NCI-H2081 (cell line): ENCODE data around the gene MIEN1.
"Not testable (repeated sequence)": the region's sequence is repeated elsewhere in the genome, so short reads cannot be mapped to it uniquely, and the experiment has no call there.

ENCODE experiments used
- DNase-seq, 2 experiments: peaks; one replicate each; lab custom pipeline; 2025; lab: John Stamatoyannopoulos, UW

Gene MIEN1

GRCh38 chr17:39716073-39716818 lies 14.1 kb downstream of the MIEN1 start:
- DNase-seq = no peak

- no peak for DNase-seq
These were observed 14.8 kb downstream of the MIEN1 start for GRCh38 chr17:39715375-39716072.

- DNase-seq = no peak
These were observed 16.1 kb downstream of the MIEN1 start for GRCh38 chr17:39714234-39714633.

- DNase-seq = no peak
These were observed 18.5 kb downstream of the MIEN1 start for GRCh38 chr17:39711851-39712250.

- not testable (repeated sequence) for DNase-seq
These were observed 19.3 kb downstream of the MIEN1 start for GRCh38 chr17:39711071-39711470.

GRCh38 chr17:39709998-39710964 lies 20.1 kb downstream of the MIEN1 start:
- DNase-seq = no peak

GRCh38 chr17:39709319-39709997 lies 20.9 kb downstream of the MIEN1 start:
- DNase-seq = no peak

GRCh38 chr17:39706921-39707337 lies 23.4 kb downstream of the MIEN1 start:
- DNase-seq = no peak

- no peak for DNase-seq
These were observed 23.9 kb downstream of the MIEN1 start for GRCh38 chr17:39706383-39706782.

GRCh38 chr17:39705786-39706348 lies 24.5 kb downstream of the MIEN1 start:
- DNase-seq = no peak

- DNase-seq = no peak
These were observed 25.3 kb downstream of the MIEN1 start for GRCh38 chr17:39704821-39705551.

GRCh38 chr17:39703913-39704312 lies 26.4 kb downstream of the MIEN1 start:
- DNase-seq = no peak

- DNase-seq = no peak
These were observed 27.1 kb downstream of the MIEN1 start for GRCh38 chr17:39702901-39703893.

- DNase-seq = no peak
These were observed 28.4 kb downstream of the MIEN1 start for GRCh38 chr17:39701784-39702422.

GRCh38 chr17:39701012-39701783 lies 29.1 kb downstream of the MIEN1 start:
- no peak for DNase-seq

- DNase-seq = no peak
These were observed 30.0 kb downstream of the MIEN1 start for GRCh38 chr17:39700148-39700987.

GRCh38 chr17:39699818-39700147 lies 30.5 kb downstream of the MIEN1 start, which contains the start of gene ERBB2:
Gene ERBB2, plus strand, starts transcription at chr17:39700064. Its CDS starts 175 bp downstream, at chr17:39700239.
- DNase-seq = no peak
